ENCODE measurements around the gene DENND1C. TPM values are rescaled to one million over a fixed set of nuclear protein-coding genes. Genes with fewer than 3 reads are reported as not detected.
A peak's percentile ranks its signal among the peaks of the same experiment; 100 is the strongest.

Gene DENND1C
- total and polyA plus RNA-seq, 2 of the 8 experiments (the other 6 are each of a cell fraction or from before 2014, with no cell fraction given): 3.6 to 4.0 TPM

- Histone ChIP-seq H2AK5ac (ENCODE audit: low read depth, low read length) (no peak overlapping the region), H2BK15ac (ENCODE audit: low read length) (no peak overlapping the region; the same call in 1 of the 2 replicates), H2BK20ac (ENCODE audit: low read length) (no peak overlapping the region), H3K9me3 (ENCODE audit: insufficient read depth in 2 of 2, low read depth in 1 of 2, low read length in 1 of 2) (no peaks in the 10 kb centered on the region), H3K23me2 (ENCODE audit: low read depth, low read length) (no peaks in the 10 kb centered on the region), H3K9ac (replicated peaks in 1 of 4; ENCODE audit: extremely low read depth in 1 of 4, low read depth in 3 of 4, low read length in 3 of 4) (no peak overlapping the region), H4K91ac (replicated peaks; ENCODE audit: insufficient read length, low read length) (no peak overlapping the region), H3K23ac (ENCODE audit: insufficient read length) (no peak overlapping the region), H3K27me3 (replicated peaks in 1 of 4; ENCODE audit: control insufficient read depth in 3 of 4, extremely low read depth in 1 of 4, insufficient read depth in 3 of 4, low read length in 3 of 4) (peaks cover 0 to 6% (median 0%) of the 10 kb centered on the region in 4 experiments; a peak in 1 of 7 replicates), H3K79me1 (ENCODE audit: low read depth, low read length) (no peaks in the 10 kb centered on the region), H3K4ac (replicated peaks; ENCODE audit: insufficient read length, low read depth, low read length) (no peak overlapping the region), H3K14ac (ENCODE audit: insufficient read length) (no peak overlapping the region), H3K36me3 (ENCODE audit: control insufficient read depth in 2 of 4, insufficient read depth in 4 of 4, low read length in 3 of 4) (no peaks in the 10 kb centered on the region), H2BK5ac (ENCODE audit: low read depth, low read length) (no peak overlapping the region), H4K8ac (ENCODE audit: extremely low read depth, insufficient read depth, low read length) (no peak overlapping the region), H3K4me3 (ENCODE audit: extremely low read depth in 1 of 4, insufficient read depth in 2 of 4, low read depth in 3 of 4, low read length in 4 of 4) (no peak overlapping the region), H4K20me1 (replicated peaks in 1 of 2; ENCODE audit: control insufficient read depth in 1 of 2, insufficient read depth in 2 of 2, low read length in 2 of 2) (no peaks in the 10 kb centered on the region), H2AFZ (ENCODE audit: low read length) (no peak overlapping the region), H3K4me1 (replicated peaks in 1 of 4; ENCODE audit: control insufficient read depth in 3 of 4, insufficient read depth in 4 of 4, low read length in 3 of 4) (no peaks in the 10 kb centered on the region), H3K56ac (replicated peaks; ENCODE audit: insufficient read length, low read depth, low read length) (no peak overlapping the region), H3K79me2 (ENCODE audit: control insufficient read depth in 1 of 2, insufficient read depth in 2 of 2, low read length in 2 of 2) (no peaks in the 10 kb centered on the region), H2BK12ac (ENCODE audit: low read depth, low read length) (no peak overlapping the region), H3K4me2 (ENCODE audit: insufficient read depth in 1 of 2, low read depth in 2 of 2, low read length in 2 of 2) (no peak overlapping the region), H3K18ac (ENCODE audit: extremely low read depth, low read length) (no peak overlapping the region), H2BK120ac (replicated peaks; ENCODE audit: low read depth, low read length) (no peak overlapping the region), H4K5ac (ENCODE audit: insufficient read length, low read depth, low read length) (no peak overlapping the region), H3K27ac (ENCODE audit: low read depth, low read length) (no peak overlapping the region)
- FAIRE-seq (no peak), DNase-seq (ENCODE audit: low read depth in 1 of 2, low spot score in 2 of 2) (no peak)
- 71% methylated on average over 8 of the region's 11 CpGs; no CpG with 5 or more reads in 1 of the 2 experiments for WGBS, 2 experiments (ENCODE audit: extremely low coverage in 1 of 2, insufficient coverage in 1 of 2, insufficient read length in 1 of 2, insufficient replicate concordance in 2 of 2, low coverage in 1 of 2, low lambda C conversion rate in 2 of 2, missing lambda C conversion rate in 1 of 2)
- ChIA-PET POLR2A (ENCODE audit: partially characterized antibody) (no interaction called here), CTCF (ENCODE audit: partially characterized antibody) (no interaction called here)
- TF ChIP-seq NRF1 (IDR thresholded peaks at IDR 0.05; ENCODE audit: low read depth, low read length) (no peak), SIRT6 (IDR thresholded peaks at IDR 0.05; ENCODE audit: low read length) (no peak), EGR1 (IDR thresholded peaks at IDR 0.05; ENCODE audit: borderline replicate concordance, low read depth, low read length) (no peak), EP300 (IDR thresholded peaks at IDR 0.05; ENCODE audit: borderline replicate concordance in 1 of 2, low read depth in 2 of 2, low read length in 2 of 2) (no peak), E2F6 (IDR thresholded peaks at IDR 0.05) (no peak), CHD2 (IDR thresholded peaks at IDR 0.05; ENCODE audit: low read length) (no peak), CBX8 (IDR thresholded peaks at IDR 0.05; ENCODE audit: borderline replicate concordance, low read depth, low read length) (no peak), RAD21 (IDR thresholded peaks at IDR 0.05 in 1 of 2, conservative IDR thresholded peaks at IDR 0.05 in 1 of 2; ENCODE audit: low read depth in 2 of 2, low read length in 2 of 2) (peak in 1 of 2 experiments; percentile 17; a peak in 1 of 4 replicates), RXRA (IDR thresholded peaks at IDR 0.05; ENCODE audit: insufficient read depth, low read depth, low read length) (no peak), SIX5 (IDR thresholded peaks at IDR 0.05; ENCODE audit: low read depth, low read length) (no peak)
- TF ChIP-seq, protein P1, sequence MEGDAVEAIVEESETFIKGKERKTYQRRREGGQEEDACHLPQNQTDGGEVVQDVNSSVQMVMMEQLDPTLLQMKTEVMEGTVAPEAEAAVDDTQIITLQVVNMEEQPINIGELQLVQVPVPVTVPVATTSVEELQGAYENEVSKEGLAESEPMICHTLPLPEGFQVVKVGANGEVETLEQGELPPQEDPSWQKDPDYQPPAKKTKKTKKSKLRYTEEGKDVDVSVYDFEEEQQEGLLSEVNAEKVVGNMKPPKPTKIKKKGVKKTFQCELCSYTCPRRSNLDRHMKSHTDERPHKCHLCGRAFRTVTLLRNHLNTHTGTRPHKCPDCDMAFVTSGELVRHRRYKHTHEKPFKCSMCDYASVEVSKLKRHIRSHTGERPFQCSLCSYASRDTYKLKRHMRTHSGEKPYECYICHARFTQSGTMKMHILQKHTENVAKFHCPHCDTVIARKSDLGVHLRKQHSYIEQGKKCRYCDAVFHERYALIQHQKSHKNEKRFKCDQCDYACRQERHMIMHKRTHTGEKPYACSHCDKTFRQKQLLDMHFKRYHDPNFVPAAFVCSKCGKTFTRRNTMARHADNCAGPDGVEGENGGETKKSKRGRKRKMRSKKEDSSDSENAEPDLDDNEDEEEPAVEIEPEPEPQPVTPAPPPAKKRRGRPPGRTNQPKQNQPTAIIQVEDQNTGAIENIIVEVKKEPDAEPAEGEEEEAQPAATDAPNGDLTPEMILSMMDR (IDR thresholded peaks at IDR 0.05; ENCODE audit: control extremely low read depth in 1 of 3, insufficient read depth in 1 of 3, low read depth in 1 of 3, low read length in 3 of 3): peak in 2 of 3 experiments; percentile 28 to 36; a peak in 2 of 4 replicates
Observed at GRCh38 chr19:6433165-6433564, 48.4 kb downstream of the DENND1C start.
